ENCODE data around the gene KCNMB2.

The KCNMB2 gene

DNA sequence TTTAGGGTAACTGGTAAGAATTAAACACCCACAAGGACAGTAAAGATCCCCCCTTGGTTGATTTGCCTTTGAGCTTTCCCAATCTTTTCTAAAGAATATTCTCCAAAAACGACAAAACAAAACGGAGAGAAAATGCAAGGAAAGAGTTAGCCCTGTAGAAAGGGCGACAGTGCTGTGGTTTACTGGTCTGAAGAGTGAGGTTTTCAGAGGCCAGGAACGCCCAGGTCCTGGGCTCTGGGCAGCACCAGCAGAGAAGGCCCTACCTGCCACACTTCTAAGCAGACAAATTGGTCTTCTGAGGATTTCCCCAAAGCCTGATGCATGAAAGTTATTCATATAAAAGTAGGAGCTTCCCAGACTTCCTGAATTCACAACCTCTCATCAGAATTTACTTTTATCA, 119.3 kb downstream of the KCNMB2 start:
- Histone ChIP-seq H3K36me3 (replicated peaks; ENCODE audit: low read depth, low read length) (no peaks in the 10 kb centered on the region), H3K4me1 (ENCODE audit: low read length) (no peaks in the 10 kb centered on the region), H4K20me1 (ENCODE audit: insufficient read depth, low read length) (no peaks in the 10 kb centered on the region), H3K4me3 (ENCODE audit: low read length) (no peak overlapping the region), H3K9ac (ENCODE audit: low read length) (no peak overlapping the region), H3K4me2 (ENCODE audit: low read length) (no peak overlapping the region), H3K9me3 (ENCODE audit: insufficient read depth, low read length) (no peaks in the 10 kb centered on the region), H2AFZ (ENCODE audit: low read depth, low read length) (no peak overlapping the region), H3K27ac (ENCODE audit: low read length) (no peak overlapping the region), H3K79me2 (ENCODE audit: low read length) (no peaks in the 10 kb centered on the region), H3K27me3 (ENCODE audit: low read depth, low read length) (no peaks in the 10 kb centered on the region)
- no peak for TF ChIP-seq EZH2phosphoT487 (IDR thresholded peaks at IDR 0.05; ENCODE audit: low read depth)
- no peak for TF ChIP-seq CTCF (IDR thresholded peaks at IDR 0.05; ENCODE audit: low read depth, low read length)

DNA sequence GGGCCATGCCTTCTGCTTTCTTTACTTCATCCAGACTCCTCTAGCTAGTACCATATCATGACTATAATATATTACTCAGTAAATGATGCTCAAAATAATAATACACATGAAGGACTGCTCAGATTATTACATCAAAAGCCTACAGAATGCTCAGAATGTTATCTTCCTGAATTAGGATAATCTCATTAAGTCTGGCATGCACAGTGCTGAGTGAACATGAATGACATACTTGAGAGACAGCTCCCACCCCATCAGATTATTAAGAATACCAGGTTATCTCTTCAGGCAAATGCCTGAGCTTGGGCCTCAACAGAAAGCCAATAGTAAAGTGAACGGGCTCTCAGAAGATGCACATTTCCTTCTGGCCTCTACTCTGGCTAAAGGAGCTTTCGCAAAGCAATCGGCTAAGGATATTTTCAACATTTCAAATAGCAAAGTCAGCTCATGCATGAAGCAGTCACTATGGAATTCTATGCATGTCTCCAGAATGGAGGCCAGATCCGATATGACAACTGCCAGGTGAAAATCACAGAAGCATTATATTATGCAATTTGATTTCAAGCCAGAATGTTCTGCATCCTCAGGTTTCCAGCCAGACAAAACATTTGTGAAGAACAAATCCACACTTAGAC, 122.6 kb downstream of the KCNMB2 start:
- H3K4me2 ChIP-seq (ENCODE audit: low read length), result no peak overlapping the region
- no peak overlapping the region for H3K4me3 ChIP-seq (ENCODE audit: low read length)
- H3K9ac ChIP-seq (ENCODE audit: low read length), result no peak overlapping the region
- no peak overlapping the region for H2AFZ ChIP-seq (ENCODE audit: low read depth, low read length)
- H4K20me1 ChIP-seq (ENCODE audit: insufficient read depth, low read length), result no peaks in the 10 kb centered on the region
- H3K27ac ChIP-seq (ENCODE audit: low read length), result no peak overlapping the region
- no peak for TF ChIP-seq EZH2phosphoT487 (IDR thresholded peaks at IDR 0.05; ENCODE audit: low read depth)
- TF ChIP-seq CTCF (IDR thresholded peaks at IDR 0.05; ENCODE audit: low read depth, low read length), result no peak
- H3K79me2 ChIP-seq (ENCODE audit: low read length), result no peaks in the 10 kb centered on the region
- H3K27me3 ChIP-seq (ENCODE audit: low read depth, low read length), result no peaks in the 10 kb centered on the region
- H3K4me1 ChIP-seq (ENCODE audit: low read length), result peaks cover 9% of the 10 kb centered on the region
- no peaks in the 10 kb centered on the region for H3K9me3 ChIP-seq (ENCODE audit: insufficient read depth, low read length)
- no peaks in the 10 kb centered on the region for H3K36me3 ChIP-seq (replicated peaks; ENCODE audit: low read depth, low read length)

DNA sequence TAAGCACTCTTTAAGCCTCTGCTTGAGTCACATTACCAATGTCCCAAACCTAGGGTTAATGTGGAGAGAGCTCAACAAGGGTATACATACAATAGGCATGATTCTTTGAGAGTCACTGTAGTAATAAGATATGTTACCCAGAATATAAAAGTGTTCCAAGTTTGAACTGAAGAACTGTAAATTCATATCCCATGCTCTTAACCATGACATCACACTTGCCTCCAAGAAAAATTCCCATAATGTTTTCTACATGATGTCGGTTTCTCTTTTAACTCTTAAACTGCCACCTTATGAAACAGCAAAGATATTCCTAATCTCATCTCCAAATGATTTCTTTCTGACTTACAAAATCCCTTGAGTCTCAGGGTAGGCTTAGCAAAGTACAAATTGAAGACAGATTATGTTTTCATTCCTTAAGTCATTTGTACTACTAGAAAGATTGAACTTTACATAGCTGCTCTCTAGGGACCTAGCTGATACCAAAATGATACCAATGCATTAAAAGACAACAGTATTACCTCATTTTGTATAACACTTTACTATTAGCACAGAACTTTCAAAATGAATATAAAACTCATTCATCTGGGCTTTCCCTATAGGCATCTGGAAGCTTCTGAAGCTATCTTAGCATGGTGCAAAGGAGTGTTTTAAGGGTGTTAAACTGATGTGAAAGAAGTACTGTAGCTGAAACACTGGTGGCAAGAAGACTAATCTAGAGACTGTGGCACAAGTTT, 127.1 kb downstream of the KCNMB2 start:
- H3K4me1 ChIP-seq (ENCODE audit: low read length), result peaks cover 15% of the 10 kb centered on the region
- peak overlapping the region; percentile 12 for H3K4me2 ChIP-seq (ENCODE audit: low read length)
- no peak overlapping the region for H3K9ac ChIP-seq (ENCODE audit: low read length)
- H3K27ac ChIP-seq (ENCODE audit: low read length), result no peak overlapping the region; the same call in 1 of the 2 replicates
- no peaks in the 10 kb centered on the region for H3K79me2 ChIP-seq (ENCODE audit: low read length)
- no peaks in the 10 kb centered on the region for H3K27me3 ChIP-seq (ENCODE audit: low read depth, low read length)
- no peaks in the 10 kb centered on the region for H4K20me1 ChIP-seq (ENCODE audit: insufficient read depth, low read length)
- no peak overlapping the region for H3K4me3 ChIP-seq (ENCODE audit: low read length)
- H2AFZ ChIP-seq (ENCODE audit: low read depth, low read length), result no peak overlapping the region
- TF ChIP-seq EZH2phosphoT487 (IDR thresholded peaks at IDR 0.05; ENCODE audit: low read depth), result no peak
- TF ChIP-seq CTCF (IDR thresholded peaks at IDR 0.05; ENCODE audit: low read depth, low read length), result no peak
- H3K9me3 ChIP-seq (ENCODE audit: insufficient read depth, low read length), result no peaks in the 10 kb centered on the region
- H3K36me3 ChIP-seq (replicated peaks; ENCODE audit: low read depth, low read length), result no peaks in the 10 kb centered on the region

- no peak overlapping the region for H3K27ac ChIP-seq (ENCODE audit: low read length)
- no peak overlapping the region for H3K4me3 ChIP-seq (ENCODE audit: low read length)
- H3K4me1 ChIP-seq (ENCODE audit: low read length), result peaks cover 29% of the 10 kb centered on the region
- no peaks in the 10 kb centered on the region for H4K20me1 ChIP-seq (ENCODE audit: insufficient read depth, low read length)
- no peak overlapping the region for H3K4me2 ChIP-seq (ENCODE audit: low read length)
- no peak for TF ChIP-seq EZH2phosphoT487 (IDR thresholded peaks at IDR 0.05; ENCODE audit: low read depth)
- no peak for TF ChIP-seq CTCF (IDR thresholded peaks at IDR 0.05; ENCODE audit: low read depth, low read length)
- no peaks in the 10 kb centered on the region for H3K9me3 ChIP-seq (ENCODE audit: insufficient read depth, low read length)
- H3K79me2 ChIP-seq (ENCODE audit: low read length), result no peaks in the 10 kb centered on the region
- no peaks in the 10 kb centered on the region for H3K36me3 ChIP-seq (replicated peaks; ENCODE audit: low read depth, low read length)
- no peak overlapping the region for H2AFZ ChIP-seq (ENCODE audit: low read depth, low read length)
- no peaks in the 10 kb centered on the region for H3K27me3 ChIP-seq (ENCODE audit: low read depth, low read length)
- no peak overlapping the region for H3K9ac ChIP-seq (ENCODE audit: low read length)
These were observed 129.5 kb downstream of the KCNMB2 start for GRCh38 chr3:178665747-178666146.

Data from OCI-LY3 (cell line).